Upper lobe of left lung (tissue), 6 donors: Measurements from ENCODE around the gene CLHC1. TPM values are rescaled to one million over a fixed set of nuclear protein-coding genes. Genes with fewer than 3 reads are reported as not detected.

ENCODE experiments used
- ATAC-seq, 2 donors: fragments of 200-7000 bp; cut with Tn5 transposase; one replicate each; pipeline ENCODE4 v1.9.1; 2022; ENCODE audit warnings: mild to moderate bottlenecking in 2 of 2, moderate library complexity in 2 of 2; ENCODE audit not compliant: low FRiP score in 2 of 2
- DNase-seq, 2 donors: peaks; one replicate each; pipeline ENCODE4 v3.0.0-alpha.2; 2019 to 2020
- H3K27ac ChIP-seq, 4 donors: fragments of 200-600 bp; sonication (generic); one replicate each; pipeline ENCODE4 v1.5.1; 2016 to 2019
- H3K27me3 ChIP-seq, 4 donors: fragments of 200-600 bp; sonication (generic); one replicate each; pipeline ENCODE4 v1.5.1; 2017 to 2019
- H3K36me3 ChIP-seq, 4 donors: fragments of 200-600 bp; sonication (generic); one replicate each; pipeline ENCODE4 v1.5.1; 2016 to 2019
- H3K4me1 ChIP-seq, 4 donors: fragments of 200-600 bp; sonication (generic); one replicate each; pipeline ENCODE4 v1.5.1; 2018 to 2019
- H3K4me3 ChIP-seq, 4 donors: fragments of 200-600 bp; sonication (generic); one replicate each; pipeline ENCODE4 v1.5.1; 2017 to 2019; ENCODE audit warnings: mild to moderate bottlenecking in 2 of 4, moderate library complexity in 1 of 4
- H3K9me3 ChIP-seq, 4 donors: fragments of 200-600 bp; sonication (generic); one replicate each; pipeline ENCODE4 v1.5.1; 2018 to 2019
- EP300 ChIP-seq, 4 donors: sonication (generic); formaldehyde crosslinking; IDR thresholded peaks; one replicate each; pipeline ENCODE4 v1.5.1; 2017; ENCODE audit warnings: antibody characterized with exemption in 4 of 4, control low read depth in 2 of 4
- POLR2A ChIP-seq, 4 donors: fragments of 450-650 bp; IDR thresholded peaks; one replicate each; pipeline ENCODE4 v1.5.1; 2016 to 2017; ENCODE audit warnings: antibody characterized with exemption in 4 of 4, mild to moderate bottlenecking in 2 of 4
- POLR2AphosphoS5 ChIP-seq, 2 donors: sonication (generic); formaldehyde crosslinking; IDR thresholded peaks; one replicate each; pipeline ENCODE4 v1.5.1; 2017; ENCODE audit warnings: antibody characterized with exemption in 2 of 2
- WGBS, 2 donors: methylation state at CpG; one replicate each; pipeline ENCODE4 v1.1.5; 2017 to 2018; 5-methylcytosine and 5-hydroxymethylcytosine counted together
- total RNA-seq, 6 donors: library from RNA; depleted of rRNA in 4 of 6; stranded (reverse); fragments of >200 nt in 4 of 6; gene quantifications; one replicate each; pipeline versions ENCODE4 v1.1.0 to v1.2.1, GENCODE V29; 2016 to 2021
- TF ChIP-seq, protein P1 (sequence below), 6 experiments: fragments of 450-650 bp in 4 of 6; fragments of 200-600 bp in 2 of 6; sonication (generic) in 2 of 6; IDR thresholded peaks; one replicate each; pipeline ENCODE4 v1.5.1; 2016 to 2019; ENCODE audit warnings: antibody characterized with exemption in 6 of 6
- donor health status: DM: no; HTN: no; CAD: no; lungs with moderate emphysema.
- donor health status: DM: no; HTN: yes; CAD: no; lungs with severe emphysema.

CLHC1 gene
- total RNA-seq, 6 donors from 2014 or later = 3.7 to 27.1 (median 11.9) TPM

- Histone ChIP-seq H3K4me1 (peaks cover 29 to 38% (median 31%) of the 10 kb centered on the region in 4 donors), H3K4me3 (no peak overlapping the region), H3K27ac (peak overlapping the region in 3 of 4 donors; percentile 48 to 75 (median 71)), H3K9me3 (no peaks in the 10 kb centered on the region), H3K36me3 (no peaks in the 10 kb centered on the region), H3K27me3 (no peaks in the 10 kb centered on the region)
- no peak for TF ChIP-seq POLR2A (IDR thresholded peaks at IDR 0.05)
- TF ChIP-seq, protein P1, sequence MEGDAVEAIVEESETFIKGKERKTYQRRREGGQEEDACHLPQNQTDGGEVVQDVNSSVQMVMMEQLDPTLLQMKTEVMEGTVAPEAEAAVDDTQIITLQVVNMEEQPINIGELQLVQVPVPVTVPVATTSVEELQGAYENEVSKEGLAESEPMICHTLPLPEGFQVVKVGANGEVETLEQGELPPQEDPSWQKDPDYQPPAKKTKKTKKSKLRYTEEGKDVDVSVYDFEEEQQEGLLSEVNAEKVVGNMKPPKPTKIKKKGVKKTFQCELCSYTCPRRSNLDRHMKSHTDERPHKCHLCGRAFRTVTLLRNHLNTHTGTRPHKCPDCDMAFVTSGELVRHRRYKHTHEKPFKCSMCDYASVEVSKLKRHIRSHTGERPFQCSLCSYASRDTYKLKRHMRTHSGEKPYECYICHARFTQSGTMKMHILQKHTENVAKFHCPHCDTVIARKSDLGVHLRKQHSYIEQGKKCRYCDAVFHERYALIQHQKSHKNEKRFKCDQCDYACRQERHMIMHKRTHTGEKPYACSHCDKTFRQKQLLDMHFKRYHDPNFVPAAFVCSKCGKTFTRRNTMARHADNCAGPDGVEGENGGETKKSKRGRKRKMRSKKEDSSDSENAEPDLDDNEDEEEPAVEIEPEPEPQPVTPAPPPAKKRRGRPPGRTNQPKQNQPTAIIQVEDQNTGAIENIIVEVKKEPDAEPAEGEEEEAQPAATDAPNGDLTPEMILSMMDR (IDR thresholded peaks at IDR 0.05) = peak; percentile 53 to 87 (median 77)
- no peak for TF ChIP-seq EP300 (IDR thresholded peaks at IDR 0.05)
- no peak for TF ChIP-seq POLR2AphosphoS5 (IDR thresholded peaks at IDR 0.05)
- ATAC-seq (peak; percentile 54 to 78), DNase-seq (peak in 1 of 2 donors; percentile 67)
- 27 to 34% methylated on average over 6 of the region's 6 CpGs for WGBS, 2 donors
These were observed 63.6 kb downstream of the CLHC1 start for GRCh38 chr2:55168221-55169154.

DNA sequence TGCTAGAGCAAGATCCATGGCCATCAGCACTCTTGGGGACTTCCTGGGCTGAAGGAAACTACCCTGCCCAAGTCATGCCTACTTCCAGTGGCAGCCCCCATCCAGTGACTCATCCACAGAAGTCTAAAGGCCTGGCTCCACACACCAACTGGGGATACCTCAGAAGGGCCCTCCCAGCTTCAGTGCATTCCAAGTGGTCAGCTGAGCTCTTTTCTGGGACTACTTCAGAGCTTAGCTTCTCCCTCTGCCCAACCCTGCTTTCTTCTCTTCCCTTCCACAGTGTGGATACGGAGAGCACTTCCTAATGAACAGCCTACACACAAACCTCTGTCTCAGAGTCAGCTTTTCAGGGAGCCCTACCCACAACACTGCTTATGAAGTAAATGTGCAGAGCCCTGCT is 66.5 kb downstream of the CLHC1 start:
- DNase-seq (peak in 1 of 2 donors; percentile 74), ATAC-seq (peak; percentile 22 to 38)
- Histone ChIP-seq H3K9me3 (no peaks in the 10 kb centered on the region), H3K27me3 (no peaks in the 10 kb centered on the region), H3K4me3 (no peak overlapping the region), H3K4me1 (peaks cover 54 to 62% (median 58%) of the 10 kb centered on the region in 4 donors), H3K36me3 (no peaks in the 10 kb centered on the region), H3K27ac (peak overlapping the region in 2 of 4 donors; percentile 6 to 24)
- TF ChIP-seq POLR2A (IDR thresholded peaks at IDR 0.05) (peak in 1 of 4 donors; percentile 30), POLR2AphosphoS5 (IDR thresholded peaks at IDR 0.05) (no peak)
- WGBS, 2 donors = 53 to 62% methylated on average over 1 of the region's 1 CpG

GRCh38 chr2:55164534-55165480 is 67.3 kb downstream of the CLHC1 start:
- Histone ChIP-seq H3K36me3 (no peaks in the 10 kb centered on the region), H3K27ac (peak overlapping the region in 3 of 4 donors; percentile 6 to 78 (median 59)), H3K27me3 (no peaks in the 10 kb centered on the region), H3K9me3 (no peaks in the 10 kb centered on the region), H3K4me3 (no peak overlapping the region), H3K4me1 (peaks cover 62 to 65% (median 62%) of the 10 kb centered on the region in 4 donors)
- WGBS, 2 donors = 80 to 85% methylated on average over 12 of the region's 12 CpGs
- DNase-seq (no peak), ATAC-seq (no peak)
- TF ChIP-seq, protein P1 (IDR thresholded peaks at IDR 0.05) = no peak
- TF ChIP-seq POLR2A (IDR thresholded peaks at IDR 0.05) = no peak
- no peak for TF ChIP-seq EP300 (IDR thresholded peaks at IDR 0.05)
- no peak for TF ChIP-seq POLR2AphosphoS5 (IDR thresholded peaks at IDR 0.05)

DNA sequence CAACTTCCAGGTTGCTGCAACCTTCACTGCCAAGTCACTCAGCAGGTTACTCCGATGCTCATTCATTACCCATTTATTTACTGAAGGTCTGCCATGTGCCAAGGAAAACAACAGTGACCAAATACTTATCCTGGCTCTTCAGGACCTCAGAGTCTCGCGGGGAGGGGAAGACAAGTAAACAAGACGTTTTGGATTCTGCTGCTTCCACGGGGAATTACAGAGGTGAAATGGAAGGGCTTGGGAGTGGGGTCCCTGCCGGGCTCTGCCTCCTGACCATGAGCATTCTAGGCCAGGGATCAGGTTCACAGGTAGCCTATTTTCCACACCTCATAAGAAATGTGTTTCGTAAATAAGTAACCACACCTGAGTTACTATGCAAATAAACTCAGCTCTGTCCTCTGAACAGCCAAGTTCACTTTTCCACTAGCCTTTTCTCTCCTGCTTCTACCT is 68.1 kb downstream of the CLHC1 start:
- H3K27ac ChIP-seq = peak overlapping the region; percentile 59 to 78 (median 69)
- no peak for DNase-seq
- peak in 1 of 2 donors; percentile 41 for ATAC-seq
- H3K27me3 ChIP-seq = no peaks in the 10 kb centered on the region
- H3K4me3 ChIP-seq = no peak overlapping the region
- H3K4me1 ChIP-seq = peaks cover 67 to 74% (median 71%) of the 10 kb centered on the region in 4 donors
- H3K36me3 ChIP-seq = no peaks in the 10 kb centered on the region
- H3K9me3 ChIP-seq = no peaks in the 10 kb centered on the region
- TF ChIP-seq, protein P1 (IDR thresholded peaks at IDR 0.05) = no peak
- TF ChIP-seq EP300 (IDR thresholded peaks at IDR 0.05) (peak in 1 of 4 donors; percentile 18), POLR2A (IDR thresholded peaks at IDR 0.05) (no peak), POLR2AphosphoS5 (IDR thresholded peaks at IDR 0.05) (peak in 1 of 2 donors; percentile 14)
- WGBS, 2 donors = 59 to 60% methylated on average over 7 of the region's 7 CpGs
